Measurements from ENCODE around the gene PRDX2.
"Not testable (repeated sequence)": the region's sequence is repeated elsewhere in the genome, so short reads cannot be mapped to it uniquely, and the experiment has no call there.

The PRDX2 gene

DNA sequence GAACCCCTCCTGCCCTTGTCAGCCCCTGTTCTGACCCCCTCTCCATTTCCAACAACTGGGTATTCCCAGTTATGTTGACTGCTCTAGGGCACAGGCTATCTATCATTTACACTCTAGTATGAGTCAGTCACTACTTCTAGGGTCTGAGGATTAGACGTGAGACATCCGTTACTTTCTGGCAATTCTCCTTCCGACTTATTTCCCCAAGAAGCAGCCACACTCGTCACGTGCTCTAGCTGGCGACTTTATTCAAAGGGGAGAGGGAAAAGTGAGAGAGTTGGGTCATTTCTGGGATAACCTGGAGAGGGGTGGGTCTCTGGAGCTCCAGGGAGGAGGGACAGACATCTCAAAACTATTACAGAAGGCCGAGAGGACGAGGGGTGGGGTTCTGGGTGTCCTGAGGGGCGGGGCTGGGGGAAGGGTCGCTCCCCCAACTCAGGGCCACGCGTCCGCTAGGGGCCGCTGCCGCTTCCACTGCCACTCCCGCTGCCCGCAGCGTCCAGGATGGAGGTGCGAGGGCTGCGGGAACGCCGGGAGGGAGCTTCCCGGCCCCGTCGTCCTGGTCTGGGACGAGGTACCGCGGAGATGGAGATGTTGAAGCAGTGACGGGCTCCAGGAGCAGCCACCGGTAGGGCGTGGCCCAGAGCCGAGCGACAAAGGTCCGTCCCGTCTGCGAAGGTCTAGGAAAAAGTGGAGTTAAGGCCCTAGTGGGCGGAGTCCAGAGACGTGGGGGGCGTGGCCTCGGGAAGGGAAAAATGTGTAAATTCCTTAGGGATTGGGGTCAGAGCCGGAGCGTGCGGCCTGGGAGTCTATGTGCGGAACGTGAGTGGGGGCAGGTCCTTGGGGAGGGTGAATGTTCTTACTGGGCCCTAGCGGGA, 23.9 kb upstream of the PRDX2 start:
- no peak for DNase-seq (ENCODE audit: low read depth)

DNA sequence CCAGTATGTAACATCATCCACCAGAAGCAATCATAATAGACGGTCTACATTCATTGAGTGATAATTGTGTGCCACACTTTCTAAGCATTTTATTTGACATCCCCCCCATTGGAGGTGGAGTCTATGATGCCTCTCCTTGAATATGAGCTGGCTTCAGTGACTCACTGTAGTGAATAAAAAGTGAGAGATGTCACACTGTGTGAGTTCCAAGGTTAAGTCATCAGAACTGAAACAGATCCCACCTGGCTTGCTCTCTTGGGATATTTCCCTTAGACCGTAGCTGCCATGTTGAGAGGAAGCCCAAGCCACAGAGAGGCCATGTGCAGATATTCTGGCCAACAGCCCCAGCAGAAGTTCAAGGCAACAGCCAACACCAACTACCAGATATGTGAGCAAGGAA, 20.2 kb upstream of the PRDX2 start:
- DNase-seq (ENCODE audit: low read depth), result no peak

DNA sequence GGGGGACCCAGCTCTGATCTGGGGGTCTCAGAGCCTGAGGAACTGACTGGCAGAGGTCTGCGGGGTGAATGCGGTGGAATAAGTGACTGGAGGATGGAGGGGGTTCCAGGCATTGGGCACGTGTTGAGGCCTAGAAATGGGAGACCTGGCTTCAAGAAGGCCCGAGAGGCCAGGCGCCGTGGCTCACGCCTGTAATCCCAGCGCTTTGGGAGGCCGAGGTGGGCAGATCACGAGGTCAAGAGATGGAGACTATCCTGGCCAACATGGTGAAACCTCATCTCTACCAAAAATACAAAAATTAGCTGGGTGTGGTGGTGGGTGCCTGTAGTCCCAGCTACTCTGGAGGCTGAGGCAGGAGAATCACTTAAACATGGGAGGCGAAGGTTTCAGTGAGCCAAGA, 16.2 kb upstream of the PRDX2 start:
- DNase-seq (ENCODE audit: low read depth), result not testable (repeated sequence)

DNA sequence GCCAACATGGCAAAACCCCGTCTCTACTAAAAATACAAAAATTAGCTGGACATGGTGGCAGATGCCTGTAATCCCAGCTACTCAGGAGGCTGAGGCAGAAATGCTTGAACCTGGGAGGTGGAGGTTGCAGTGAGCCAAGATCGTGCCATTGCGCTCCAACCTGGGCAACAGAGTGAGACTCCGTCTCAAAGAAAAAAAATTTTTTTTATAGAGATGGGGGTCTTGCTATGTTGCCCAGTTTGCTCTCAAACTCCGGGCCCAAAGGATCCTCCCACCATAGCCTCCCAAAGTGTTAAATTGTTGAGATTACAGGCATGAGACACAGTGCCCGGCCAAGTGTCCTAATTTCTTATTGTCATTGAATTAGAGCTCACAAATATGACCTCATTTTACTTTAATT, 15.6 kb upstream of the PRDX2 start:
- DNase-seq (ENCODE audit: low read depth), result not testable (repeated sequence)

DNA sequence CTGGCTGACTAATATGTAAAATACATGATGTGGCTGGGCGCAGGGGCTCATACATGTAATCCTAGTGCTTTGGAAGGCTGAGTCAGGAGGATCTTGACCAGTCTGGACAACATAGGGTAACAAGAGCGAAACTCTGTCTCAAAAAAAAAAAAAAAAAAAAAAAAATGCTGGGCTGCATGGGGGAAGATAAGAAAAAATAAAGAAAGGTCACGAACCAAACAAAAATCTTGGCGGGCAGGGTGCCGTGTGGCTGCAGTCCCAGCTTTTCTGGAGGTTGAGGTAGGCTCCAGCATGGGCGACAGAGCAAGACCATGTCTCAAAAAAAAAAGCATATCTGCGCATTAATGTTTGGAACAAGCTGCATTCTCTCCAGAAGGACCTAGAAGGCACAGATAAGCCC, 13.5 kb upstream of the PRDX2 start:
- no peak for DNase-seq (ENCODE audit: low read depth)

DNA sequence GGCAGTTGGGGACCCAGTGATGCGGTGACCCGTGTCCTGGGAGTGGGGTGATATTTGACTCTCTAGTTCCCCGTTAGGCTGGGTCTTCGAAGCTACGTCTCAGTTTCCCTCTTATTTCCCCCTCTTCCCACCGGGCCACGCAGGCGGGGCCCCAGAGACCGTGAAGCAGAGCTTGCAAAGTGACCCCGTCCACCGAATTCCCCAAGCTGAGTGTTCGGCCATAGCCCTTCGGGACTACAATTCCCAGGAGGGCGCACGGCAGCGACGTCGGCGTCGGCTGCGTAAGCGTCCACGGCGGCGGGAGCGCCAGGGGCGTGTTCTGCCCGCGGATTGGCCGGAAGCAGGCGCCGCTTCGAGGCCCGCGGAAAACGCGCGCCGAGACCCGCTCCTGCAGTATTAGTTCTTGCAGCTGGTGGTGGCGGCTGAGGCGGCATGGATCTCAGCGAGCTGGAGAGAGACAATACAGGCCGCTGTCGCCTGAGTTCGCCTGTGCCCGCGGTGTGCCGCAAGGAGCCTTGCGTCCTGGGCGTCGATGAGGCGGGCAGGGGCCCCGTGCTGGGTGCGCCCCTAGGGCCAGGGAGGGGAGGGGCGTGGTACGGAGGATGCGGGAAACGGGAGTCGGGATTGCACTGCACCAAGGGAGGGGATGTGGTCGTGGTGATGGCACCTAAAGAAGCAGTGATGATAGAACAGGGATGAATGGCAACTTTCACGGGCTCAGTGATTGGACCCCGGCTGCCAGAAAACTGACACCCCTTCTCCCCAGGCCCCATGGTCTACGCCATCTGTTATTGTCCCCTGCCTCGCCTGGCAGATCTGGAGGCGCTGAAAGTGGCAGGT, 4.9 kb upstream of the PRDX2 start, which contains the start of gene RNASEH2A:
Gene RNASEH2A (plus strand): TSS at position 343 of the 840 bp plus-strand sequence. CDS start 90 bp downstream, at position 433.
- peak; percentile 64 for DNase-seq (ENCODE audit: low read depth)

DNA sequence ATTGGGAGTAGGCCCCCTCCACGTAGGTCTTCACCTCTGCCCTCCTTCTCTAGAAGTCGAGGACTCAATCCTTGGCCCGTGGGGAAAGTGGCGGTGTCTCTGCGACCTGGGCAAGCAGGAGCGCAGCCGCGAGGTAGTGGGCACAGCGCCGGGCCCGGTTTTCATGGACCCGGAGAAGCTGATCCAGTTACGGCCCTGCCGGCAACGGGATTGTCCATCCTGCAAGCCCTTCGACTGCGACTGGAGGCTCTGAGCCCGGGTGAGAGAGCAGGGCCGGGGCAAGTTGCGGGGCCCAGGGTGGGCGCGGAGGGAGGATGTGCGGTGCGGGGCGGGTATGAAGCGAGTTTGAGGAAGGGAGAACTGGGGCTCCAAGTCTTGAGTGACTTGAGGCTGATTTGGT, 2.5 kb upstream of the PRDX2 start:
- DNase-seq (ENCODE audit: low read depth), result no peak

DNA sequence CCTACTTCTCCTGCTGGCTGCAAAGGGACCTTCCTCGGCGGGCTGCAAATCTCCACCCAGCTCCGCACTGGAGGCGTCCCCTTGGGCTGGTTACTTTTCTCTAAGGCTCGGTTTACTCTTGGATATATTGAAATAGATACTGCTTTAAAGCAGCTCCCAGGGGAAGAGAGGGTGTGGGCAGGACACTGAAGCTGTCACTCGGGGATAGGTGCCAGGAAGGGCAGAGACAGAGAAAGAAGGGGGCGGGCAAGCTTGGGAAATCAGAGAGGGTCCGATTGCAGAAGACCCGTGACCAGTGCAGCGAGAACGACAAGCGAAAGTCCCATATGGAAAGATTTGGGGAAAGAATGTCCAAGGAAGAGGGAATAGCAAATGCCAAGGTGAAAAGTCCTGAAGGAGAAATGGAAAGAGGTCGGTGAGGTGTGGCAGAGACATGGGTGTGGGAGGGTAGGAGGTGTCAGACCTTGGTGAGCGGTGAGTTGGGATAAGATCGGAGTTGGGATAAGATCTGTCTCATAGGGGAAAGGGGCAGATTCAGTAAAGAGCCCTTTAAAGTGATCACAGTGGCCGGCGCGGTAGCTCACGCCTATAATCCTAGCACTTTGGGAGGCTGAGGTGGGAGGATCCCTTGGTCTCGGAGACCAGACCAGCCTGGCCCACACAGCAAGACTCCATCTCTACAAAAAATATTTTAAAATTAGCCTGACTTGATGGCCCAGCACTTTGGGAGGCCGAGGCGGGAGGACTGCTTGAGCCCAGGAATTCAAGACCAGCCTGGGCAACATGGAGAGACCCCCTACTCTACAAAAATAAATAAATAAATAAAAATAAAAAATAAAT, 887 bp upstream of the PRDX2 start:
- no peak for DNase-seq (ENCODE audit: low read depth)

DNA sequence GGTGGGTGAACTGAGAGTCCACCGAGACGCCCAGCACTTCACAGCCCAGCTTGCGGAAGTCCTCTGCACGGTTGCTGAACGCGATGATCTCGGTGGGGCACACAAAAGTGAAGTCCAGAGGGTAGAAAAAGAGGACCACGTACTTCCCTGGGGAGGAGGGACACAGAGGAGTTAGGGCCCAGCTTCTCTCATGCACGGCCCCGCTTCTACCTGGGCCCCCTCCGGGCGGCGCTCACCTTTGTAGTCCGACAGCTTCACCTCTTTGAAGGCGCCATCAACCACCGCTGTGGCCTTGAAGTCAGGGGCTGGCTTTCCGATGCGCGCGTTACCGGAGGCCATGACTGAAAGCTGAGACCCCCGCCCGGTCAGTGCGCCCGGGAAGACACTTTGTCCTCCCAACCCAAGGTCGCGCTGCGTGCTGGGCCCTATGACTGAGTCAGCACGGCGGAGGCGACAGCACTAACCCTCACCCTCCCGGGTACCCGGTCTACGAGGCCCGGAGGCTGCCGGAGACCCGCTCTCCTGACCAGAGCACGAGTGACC, 606 bp downstream of the PRDX2 start:
- no peak for DNase-seq (ENCODE audit: low read depth)

DNA sequence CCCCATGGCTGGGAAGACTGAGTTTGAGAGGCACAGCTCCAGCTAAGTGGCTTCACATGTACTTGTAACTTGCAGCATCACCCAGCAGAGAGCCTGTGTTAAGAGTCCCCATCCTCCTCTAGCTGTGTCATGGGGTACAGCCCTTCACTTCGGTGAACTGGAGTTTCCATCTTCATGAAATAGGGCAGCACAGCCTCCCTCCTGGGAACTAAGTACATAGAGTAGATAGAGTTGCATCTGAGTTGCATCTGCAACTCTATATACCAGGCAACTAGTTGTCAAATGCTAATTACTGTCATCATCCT, 1.2 kb downstream of the PRDX2 start:
- no peak for DNase-seq (ENCODE audit: low read depth)

DNA sequence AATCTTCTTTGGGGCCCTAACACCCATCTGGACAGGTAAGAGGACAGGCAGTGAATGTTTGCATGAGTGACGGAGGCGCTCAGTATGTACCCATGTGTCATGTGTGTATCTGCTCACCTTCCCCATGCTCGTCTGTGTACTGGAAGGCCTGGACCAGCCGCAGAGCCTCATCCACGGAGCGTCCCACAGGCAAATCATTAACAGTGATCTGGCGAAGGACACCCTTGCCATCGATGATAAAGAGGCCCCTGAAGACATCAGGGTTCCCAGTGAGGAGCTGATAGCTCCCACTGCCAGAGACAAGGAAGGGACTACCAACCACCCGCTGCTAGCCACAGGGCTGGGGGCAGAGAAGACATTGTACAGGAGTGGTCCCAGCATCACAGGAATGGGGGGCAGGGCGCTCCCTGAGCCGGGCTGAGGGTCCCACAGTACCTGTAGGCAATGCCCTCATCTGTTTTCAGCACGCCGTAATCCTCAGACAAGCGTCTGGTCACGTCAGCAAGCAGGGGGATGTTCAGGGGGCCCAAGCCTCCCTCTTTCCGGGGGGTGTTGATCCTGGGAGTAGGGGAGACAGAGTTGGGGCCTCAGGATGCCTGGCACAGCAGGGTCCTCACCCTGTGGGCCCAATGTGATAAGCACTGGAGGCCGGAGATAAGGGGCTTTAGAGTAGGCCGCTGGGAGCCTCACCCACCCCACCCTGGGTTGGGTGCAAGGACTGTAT, 1.7 kb downstream of the PRDX2 start:
- no peak for DNase-seq (ENCODE audit: low read depth)

DNA sequence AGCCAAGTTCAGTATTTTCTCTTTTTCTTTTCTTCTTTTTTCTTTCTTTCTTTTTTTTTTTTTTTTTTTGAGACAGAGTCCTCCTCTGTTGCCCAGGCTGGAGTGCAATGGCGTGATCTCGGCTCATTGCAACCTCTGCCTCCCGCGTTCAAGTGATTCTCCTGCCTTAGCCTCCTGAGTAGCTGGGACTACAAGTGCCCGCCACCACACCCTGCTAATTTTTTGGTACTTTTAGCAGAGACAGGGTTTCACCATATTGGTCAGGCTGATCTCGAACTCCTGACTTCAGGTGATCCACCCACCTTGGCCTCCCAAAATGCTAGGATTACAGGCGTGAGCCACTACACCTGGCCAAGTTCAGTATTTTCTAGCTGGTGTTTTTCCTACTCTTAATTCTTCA, 4.0 kb downstream of the PRDX2 start:
- not testable (repeated sequence) for DNase-seq (ENCODE audit: low read depth)

DNA sequence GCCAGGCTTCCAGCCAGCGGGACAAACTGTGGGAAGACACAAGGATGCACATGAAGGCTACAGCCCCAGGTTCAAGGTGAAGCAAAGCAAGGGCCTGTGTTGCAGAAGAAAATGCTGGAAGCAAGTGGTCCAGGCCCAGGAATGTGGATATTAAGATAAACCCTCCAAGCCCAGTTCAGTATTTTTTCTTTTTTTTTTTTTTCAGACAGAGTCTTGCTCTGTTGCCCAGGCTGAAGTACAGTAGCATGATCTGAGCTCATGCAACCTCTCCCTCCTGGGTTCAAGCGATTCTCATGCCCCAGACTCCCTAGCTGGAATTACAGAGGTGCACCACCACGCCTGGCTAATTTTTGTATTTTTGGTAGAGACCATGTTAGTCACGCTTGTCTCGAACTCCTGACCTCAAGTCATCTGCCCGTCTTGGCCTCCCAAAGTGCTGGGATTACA, 4.4 kb downstream of the PRDX2 start:
- DNase-seq (ENCODE audit: low read depth), result no peak

DNA sequence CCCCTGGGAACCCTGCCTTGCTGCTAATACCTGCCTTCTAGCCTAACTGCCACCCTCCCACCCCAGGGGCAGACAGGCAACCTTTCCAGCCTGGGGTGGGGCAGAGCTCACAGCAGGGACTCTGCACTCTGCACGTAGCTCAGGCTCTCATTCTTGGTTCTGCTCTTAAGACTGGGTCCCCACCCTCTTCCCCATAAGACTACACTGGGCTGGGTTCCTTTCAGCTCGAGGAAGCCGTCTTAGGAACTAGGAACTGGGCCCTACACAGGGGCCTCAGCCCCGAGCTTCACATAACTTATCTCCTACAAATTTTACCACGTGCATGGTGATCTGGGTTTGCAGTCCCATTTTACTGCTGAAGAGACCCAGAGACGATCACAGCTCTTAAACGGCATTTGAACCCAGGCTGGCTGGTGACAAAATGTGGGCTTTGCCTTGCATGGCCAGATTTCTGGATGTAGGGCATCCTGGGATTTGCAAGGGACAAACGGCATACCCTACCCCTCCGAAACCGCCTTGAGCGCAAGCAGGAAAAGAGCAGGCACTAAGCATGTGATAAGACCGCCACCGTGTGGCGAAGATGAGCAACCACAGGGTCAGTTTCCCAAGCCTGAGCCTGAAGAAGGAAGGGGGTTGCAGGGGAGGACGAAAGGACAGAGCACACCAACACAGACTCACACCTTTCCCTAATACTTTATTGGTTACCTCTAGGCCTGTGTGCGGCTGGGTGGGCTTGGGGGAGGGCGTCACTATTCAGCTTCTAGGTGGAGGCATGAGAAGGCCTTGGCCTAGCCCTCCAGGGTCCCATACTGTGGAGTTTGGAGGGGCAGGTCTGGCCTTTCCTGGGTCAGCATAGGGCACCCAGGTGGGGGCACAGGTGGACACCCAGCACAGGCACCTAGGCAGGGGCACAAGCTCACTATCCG, 5.2 kb downstream of the PRDX2 start:
- DNase-seq (ENCODE audit: low read depth), result peak; percentile 63

DNA sequence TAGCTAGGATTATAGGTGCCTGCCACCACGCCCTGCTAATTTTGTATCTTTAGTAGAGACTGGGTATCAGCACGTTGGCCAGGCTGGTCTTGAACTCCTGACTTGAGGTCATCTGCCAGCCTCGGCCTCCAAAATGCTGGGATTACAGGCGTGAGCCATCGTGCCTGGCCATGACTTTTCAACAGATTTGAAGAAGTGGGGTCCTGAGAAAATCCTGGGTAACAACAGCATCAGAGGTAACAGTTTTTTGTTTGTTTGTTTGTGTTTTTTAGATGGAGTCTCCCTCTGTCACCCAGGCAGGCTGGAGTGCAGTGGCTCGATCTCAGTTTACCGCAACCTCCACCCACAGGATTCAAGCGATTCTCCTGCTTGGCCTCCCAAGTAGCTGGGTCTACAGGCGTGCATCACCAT, 6.6 kb downstream of the PRDX2 start:
- DNase-seq (ENCODE audit: low read depth), result no peak

DNA sequence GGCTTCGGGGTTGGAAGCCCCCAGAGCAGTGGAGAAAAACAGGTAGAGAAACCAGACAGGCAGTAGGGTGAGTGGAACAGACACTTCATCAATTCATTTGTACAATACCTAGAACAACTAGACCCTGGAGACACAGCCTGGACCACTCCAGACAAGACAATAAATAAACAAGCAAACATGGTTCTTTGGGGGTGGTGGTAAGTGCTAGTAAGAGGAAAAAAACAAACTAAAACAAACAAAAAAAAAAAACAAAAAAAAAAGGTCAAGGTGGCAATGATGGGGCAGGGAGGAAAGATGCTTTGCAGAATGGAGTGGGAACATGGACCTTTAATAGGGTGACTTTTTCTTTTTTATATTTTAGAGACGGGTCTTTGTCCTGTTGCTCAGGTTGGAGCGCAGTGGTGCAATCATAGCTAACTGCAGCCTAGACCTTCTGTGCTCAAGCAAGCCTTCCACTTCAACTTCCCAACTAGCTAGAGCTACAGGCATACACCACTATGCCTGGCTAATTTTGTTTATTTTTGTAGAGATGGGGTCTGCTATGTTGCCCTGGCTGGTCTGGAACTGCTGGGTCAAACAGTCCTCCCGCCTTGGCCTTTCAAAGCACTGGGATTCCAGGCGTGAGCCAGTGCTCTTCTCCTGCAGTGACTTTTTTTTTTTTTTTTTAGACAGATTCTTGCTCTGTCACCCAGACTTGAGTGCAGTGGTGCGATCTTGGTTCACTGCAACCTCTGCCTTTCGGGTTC, 7.2 kb downstream of the PRDX2 start:
- no peak for DNase-seq (ENCODE audit: low read depth)

DNA sequence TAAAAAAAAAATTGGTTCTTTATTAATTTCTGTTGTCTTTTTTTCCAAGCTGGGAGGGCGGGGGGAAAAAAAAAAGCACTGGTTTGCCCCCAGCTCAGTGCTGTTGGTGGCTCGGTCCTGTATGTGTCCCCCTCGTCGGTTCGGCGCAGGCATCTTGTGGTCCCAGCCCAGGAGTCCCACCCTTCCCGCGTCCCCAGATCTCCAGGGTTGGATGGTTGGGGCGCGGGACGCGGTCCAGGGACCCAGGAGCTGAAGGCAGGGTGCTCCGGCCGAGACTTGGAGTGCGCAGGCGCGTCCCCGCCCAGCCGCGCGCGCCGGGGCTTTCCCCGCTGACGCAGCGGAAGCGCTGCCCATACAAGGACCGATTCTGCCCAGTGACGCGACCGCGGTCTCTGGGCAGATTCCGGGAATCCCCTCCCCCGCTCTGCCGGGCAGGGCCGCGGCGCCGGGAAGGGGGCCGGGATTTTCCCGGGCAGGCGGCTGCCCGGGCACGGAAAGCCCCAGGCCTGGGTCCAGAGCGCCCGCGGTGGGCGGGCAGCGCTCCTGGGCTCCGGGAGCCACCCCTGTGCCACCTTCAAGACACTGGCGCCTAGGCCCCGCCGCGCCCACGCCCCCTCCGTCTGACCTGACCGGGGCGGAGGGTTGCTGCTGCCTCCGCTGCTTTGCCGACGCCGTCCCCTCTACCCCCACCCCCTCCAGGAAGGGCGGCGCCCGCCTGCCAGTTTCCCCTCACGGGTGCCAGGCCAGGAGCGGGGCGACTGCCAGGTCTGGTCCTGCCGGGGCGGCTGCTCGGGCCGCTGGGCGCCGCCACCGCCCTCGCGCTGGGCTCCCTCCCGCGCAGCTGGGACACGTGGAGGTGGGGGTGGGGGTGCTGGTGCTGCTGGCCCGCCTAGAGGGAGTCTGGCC, 8.1 kb downstream of the PRDX2 start:
- DNase-seq (ENCODE audit: low read depth), result peak; percentile 82

DNA sequence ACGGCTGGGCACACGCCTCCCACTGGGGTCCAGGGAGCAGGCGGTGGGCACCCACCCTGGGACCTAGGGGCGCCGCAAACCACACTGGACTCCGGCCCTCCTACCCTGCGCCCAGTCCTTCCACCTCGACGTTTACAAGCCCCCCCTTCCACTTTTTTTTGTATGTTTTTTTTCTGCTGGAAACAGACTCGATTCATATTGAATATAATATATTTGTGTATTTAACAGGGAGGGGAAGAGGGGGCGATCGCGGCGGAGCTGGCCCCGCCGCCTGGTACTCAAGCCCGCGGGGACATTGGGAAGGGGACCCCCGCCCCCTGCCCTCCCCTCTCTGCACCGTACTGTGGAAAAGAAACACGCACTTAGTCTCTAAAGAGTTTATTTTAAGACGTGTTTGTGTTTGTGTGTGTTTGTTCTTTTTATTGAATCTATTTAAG, 8.7 kb downstream of the PRDX2 start:
- DNase-seq (ENCODE audit: low read depth), result no peak

All from stimulated activated CD8-positive, alpha-beta memory T cell treated with anti-CD3 and anti-CD28 coated beads, Interleukin-15, amount 100 ng/mL, for 1 hour (primary cell).